ACHN (cell line): Measurements from ENCODE around the gene OR1N1.

Experiments
- DNase-seq: peaks from one replicate; pipeline ENCODE4 v3.0.0-alpha.2; 2015
- in situ Hi-C: cut with HindIII; loops from 2 replicates; pipeline ENCODE4 v1.10.0; 2017; ENCODE audit warnings: low sequenced_read_pairs, low pct_ligation_motif_present, low pct_unique_long_range_greater_than_20kb

OR1N1 gene

GRCh38 chr9:122477826-122478225, 49.3 kb downstream of the OR1N1 start, which contains the start of gene OR1J1:
OR1J1 (minus strand) TSS chr9:122477926; CDS start chr9:122477926, 0 bp downstream.
- no peak for DNase-seq
- in situ Hi-C loops = no loop called here

- no peak for DNase-seq
- in situ Hi-C loops = no loop called here
Measured at GRCh38 chr9:122477346-122477745, 49.7 kb downstream of the OR1N1 start.
